VCaP (cell line): Measurements from ENCODE around the gene BSPRY.

Experiments
- H3K27ac ChIP-seq: fragments of 450-650 bp; 2 replicates; pipeline ENCODE4 v1.5.1; 2017
- CTCF ChIP-seq: fragments of 450-650 bp; conservative IDR thresholded peaks from 2 replicates; pipeline ENCODE4 v1.5.1; 2017; ENCODE audit warnings: mild to moderate bottlenecking, moderate library complexity

BSPRY gene

DNA sequence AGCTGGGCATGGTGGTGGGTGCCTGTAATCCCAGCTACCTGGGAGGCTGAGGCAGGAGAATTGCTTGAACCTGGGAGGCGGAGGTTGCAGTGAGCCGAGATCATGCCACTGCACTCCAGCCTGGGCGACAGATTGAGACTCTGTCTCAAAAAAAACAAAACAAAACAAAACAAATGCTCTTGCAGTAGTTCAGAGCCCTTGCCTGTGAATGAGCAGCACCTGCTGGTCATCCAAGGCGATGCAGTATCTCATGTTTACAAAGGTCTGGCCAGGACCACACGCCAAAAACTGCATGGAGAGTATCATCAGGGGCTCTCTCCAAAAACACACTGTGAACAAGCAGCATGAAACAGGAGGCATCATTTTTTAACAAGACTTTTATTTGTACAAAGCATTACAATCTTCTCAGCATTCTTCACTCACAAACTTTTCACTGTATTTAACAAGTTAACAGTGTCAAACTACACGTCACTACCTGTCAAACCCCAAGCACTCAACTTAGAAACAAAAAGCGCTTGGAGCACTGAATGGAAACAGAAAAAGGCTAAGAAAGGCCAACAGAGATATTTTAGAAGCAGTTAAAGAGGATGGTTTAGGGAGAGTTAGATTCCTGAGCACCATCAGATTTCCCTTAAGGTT lies 57.7 kb downstream of the BSPRY start:
- peak overlapping the region; percentile 51 for H3K27ac ChIP-seq
- peak; percentile 98 for TF ChIP-seq CTCF

- peak overlapping the region; percentile 98 for H3K27ac ChIP-seq
- TF ChIP-seq CTCF = no peak
Measured at GRCh38 chr9:113409481-113409880, 60.1 kb downstream of the BSPRY start.

DNA sequence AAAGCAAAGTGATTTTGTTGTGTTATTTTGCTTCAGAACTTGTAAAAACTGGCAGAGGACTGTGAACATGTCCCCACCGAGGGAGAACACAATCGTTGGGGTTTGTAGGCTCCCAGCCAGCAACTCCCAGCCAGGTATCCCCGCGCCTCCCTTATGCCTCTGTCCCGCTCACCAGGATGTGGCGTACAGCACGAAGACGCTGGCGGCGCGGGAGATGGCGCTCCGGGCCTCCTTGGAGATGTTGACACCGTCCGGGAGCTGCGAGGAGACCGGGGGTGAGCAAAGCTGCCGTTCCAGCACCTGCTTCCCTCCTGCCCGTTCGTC lies 60.5 kb downstream of the BSPRY start:
- no peak for TF ChIP-seq CTCF
- H3K27ac ChIP-seq = peak overlapping the region; percentile 98

DNA sequence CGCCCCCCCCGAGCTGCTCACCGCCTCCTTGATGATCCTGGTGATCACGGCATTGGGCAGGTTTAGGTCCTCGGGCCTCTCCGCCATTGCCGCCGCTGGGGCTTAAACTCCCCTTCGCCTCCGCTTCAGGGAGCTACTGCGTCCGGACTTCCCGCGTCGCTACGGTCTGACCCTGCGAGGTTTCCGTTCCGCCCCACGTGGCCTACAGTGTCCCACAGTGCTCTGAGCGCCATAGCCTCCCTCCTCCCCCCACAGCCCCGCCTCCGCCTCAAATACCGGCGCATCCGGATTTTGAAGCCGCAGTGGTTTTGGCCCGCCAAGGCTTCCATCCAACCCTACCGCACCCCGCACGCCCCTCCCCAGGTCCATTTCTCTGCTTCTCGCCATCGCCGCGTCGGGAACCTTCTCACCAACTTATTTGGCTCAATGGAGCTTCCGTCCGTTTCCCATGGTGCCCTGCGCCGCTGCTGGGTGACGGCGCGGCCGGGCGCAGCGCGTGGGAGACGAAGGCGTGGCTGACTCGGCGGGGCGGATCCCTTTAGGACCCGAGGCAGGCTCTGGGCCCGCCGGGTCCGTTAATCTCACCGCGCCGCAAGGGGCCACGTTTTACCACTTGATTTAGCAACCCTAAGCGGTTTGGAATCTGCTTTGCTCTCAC lies 61.0 kb downstream of the BSPRY start, which contains the start of the genes C9orf43 and POLE3:
Gene C9orf43, plus strand, starts transcription at position 541 of the 658 bp plus-strand sequence. CDS start 2,747 bp downstream, outside the sequence.
Gene POLE3, minus strand, starts transcription at position 469 of the 658 bp plus-strand sequence. Its CDS starts 382 bp downstream, at position 87.
- peak within 1 kb of the TSS; percentile 98 for H3K27ac ChIP-seq
- no peak for TF ChIP-seq CTCF

DNA sequence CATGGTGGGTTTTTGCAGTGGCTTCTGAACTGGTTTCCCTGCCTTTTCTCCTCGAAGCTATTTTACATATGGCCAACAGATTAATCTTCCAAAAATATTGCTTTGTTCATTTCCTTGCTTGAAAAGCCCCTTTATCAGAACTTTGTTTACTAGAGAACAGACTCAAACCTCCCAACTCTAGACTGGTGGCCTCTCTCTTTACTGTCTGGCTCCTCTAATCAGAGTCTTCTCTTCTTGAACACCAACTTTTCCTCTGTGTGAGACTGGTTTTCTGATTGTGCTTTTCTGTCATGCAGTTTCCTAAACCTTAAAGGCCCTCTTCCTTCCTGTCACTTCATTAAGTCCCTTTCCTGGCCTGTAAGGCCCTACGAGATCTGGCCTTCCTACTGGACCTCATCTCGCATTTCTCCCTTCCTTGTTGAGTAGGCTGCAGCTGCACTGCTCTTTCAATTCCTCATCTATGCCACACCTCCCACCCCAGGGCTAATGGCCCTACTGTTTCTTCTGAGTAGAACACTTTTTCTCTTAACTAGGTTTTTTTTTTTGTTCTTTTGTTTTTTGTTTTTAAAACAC lies 66.9 kb downstream of the BSPRY start:
- no peak overlapping the region for H3K27ac ChIP-seq
- TF ChIP-seq CTCF = no peak

DNA sequence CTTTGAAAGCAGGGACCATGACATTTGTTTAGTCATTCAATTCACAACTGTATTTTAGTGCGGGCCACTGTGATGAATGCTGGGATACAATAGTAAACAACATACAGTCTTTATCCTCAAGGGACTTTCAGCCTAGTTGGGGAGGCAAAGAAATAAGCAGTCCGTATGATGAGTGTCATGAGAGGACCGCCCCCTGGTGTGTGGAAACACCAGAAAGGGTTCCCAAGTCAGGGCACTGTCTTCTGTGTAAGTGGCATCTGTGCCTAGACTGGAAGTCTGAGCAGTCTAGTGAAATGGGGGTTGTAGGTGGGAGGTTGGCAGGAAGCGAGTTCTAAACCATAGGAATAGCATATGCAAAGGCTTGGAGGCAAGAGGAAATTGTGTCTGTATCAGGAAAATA lies 68.0 kb downstream of the BSPRY start:
- TF ChIP-seq CTCF = no peak

More for the DNA sequence above, 68.0 kb downstream of the BSPRY start:
- no peak overlapping the region for H3K27ac ChIP-seq
